ENCODE measurements around the gene SMTNL2.

SMTNL2 gene

DNA sequence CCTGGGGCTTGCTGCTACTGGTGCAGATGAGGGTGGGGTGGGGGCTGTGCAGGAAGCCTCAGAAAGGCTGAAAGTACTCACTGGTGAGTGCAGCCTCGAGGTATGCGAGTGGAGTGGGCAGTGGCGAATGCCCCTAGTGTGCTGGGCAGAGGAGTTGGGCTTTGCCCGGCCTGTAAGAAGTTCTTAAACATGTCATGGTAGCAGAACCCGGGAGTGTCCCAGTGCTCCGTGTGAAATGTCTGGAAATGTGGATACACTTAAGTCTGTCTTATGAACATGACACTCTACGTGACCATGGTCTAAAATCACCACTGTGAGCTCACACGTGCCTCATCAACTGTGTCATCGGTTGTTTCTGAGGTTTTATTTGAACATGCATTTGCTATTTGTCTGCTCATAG, 1.7 kb downstream of the SMTNL2 start:
- Histone ChIP-seq H3F3A (ENCODE audit: control insufficient read depth, insufficient read depth) (no peaks in the 10 kb centered on the region), H3K4me1 (ENCODE audit: control insufficient read depth, low read length) (no peaks in the 10 kb centered on the region), H3K9me3 (ENCODE audit: control insufficient read depth, insufficient read depth, low read length) (no peaks in the 10 kb centered on the region), H3K27ac (ENCODE audit: low read depth, low read length) (no peak overlapping the region), H3K4me3 (ENCODE audit: low read length) (no peak overlapping the region), H4K20me1 (ENCODE audit: control insufficient read depth, insufficient read depth, low read depth, low read length) (no peaks in the 10 kb centered on the region), H3K4me2 (ENCODE audit: low read length) (no peak overlapping the region), H3K36me3 (ENCODE audit: control insufficient read depth, low read length) (no peaks in the 10 kb centered on the region), H3K79me2 (ENCODE audit: control insufficient read depth, low read length) (no peaks in the 10 kb centered on the region), H3K27me3 (ENCODE audit: control insufficient read depth, low read length) (peaks cover 41% of the 10 kb centered on the region), H3K9me2 (replicated peaks; ENCODE audit: control insufficient read depth, low read length) (no peaks in the 10 kb centered on the region)
- TF ChIP-seq EZH2phosphoT487 (IDR thresholded peaks at IDR 0.05; ENCODE audit: borderline replicate concordance, low read length) = no peak
- TF ChIP-seq, protein P1, sequence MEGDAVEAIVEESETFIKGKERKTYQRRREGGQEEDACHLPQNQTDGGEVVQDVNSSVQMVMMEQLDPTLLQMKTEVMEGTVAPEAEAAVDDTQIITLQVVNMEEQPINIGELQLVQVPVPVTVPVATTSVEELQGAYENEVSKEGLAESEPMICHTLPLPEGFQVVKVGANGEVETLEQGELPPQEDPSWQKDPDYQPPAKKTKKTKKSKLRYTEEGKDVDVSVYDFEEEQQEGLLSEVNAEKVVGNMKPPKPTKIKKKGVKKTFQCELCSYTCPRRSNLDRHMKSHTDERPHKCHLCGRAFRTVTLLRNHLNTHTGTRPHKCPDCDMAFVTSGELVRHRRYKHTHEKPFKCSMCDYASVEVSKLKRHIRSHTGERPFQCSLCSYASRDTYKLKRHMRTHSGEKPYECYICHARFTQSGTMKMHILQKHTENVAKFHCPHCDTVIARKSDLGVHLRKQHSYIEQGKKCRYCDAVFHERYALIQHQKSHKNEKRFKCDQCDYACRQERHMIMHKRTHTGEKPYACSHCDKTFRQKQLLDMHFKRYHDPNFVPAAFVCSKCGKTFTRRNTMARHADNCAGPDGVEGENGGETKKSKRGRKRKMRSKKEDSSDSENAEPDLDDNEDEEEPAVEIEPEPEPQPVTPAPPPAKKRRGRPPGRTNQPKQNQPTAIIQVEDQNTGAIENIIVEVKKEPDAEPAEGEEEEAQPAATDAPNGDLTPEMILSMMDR (IDR thresholded peaks at IDR 0.05; ENCODE audit: low read depth, low read length, poor library complexity, severe bottlenecking) = no peak

DNA sequence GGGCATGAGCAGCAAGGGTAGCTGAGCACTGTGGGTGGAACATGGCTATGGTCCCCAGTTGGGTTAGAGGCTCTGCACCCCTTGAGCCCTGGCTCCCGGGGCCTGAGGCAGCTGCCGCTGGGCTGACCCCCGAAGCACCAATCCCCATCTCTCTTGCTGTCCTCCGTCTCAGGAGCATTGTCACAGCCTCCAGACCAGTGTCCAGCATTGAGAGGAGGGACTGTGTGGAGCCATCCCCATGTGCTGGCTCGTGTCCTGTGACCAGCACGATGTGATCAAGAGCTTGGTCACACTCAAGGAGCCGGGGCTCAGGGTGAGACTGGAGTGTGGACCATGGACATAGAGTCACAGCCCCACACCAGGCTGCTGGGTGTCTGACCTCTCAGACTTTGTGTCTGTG, 2.9 kb downstream of the SMTNL2 start:
- Histone ChIP-seq H3K4me1 (ENCODE audit: control insufficient read depth, low read length) (no peaks in the 10 kb centered on the region), H3K4me3 (ENCODE audit: low read length) (no peak overlapping the region), H4K20me1 (ENCODE audit: control insufficient read depth, insufficient read depth, low read depth, low read length) (no peaks in the 10 kb centered on the region), H3K9me2 (replicated peaks; ENCODE audit: control insufficient read depth, low read length) (no peaks in the 10 kb centered on the region), H3K27ac (ENCODE audit: low read depth, low read length) (no peak overlapping the region), H3K36me3 (ENCODE audit: control insufficient read depth, low read length) (no peaks in the 10 kb centered on the region), H3K79me2 (ENCODE audit: control insufficient read depth, low read length) (no peaks in the 10 kb centered on the region), H3K9me3 (ENCODE audit: control insufficient read depth, insufficient read depth, low read length) (no peaks in the 10 kb centered on the region), H3K27me3 (ENCODE audit: control insufficient read depth, low read length) (peaks cover 45% of the 10 kb centered on the region), H3F3A (ENCODE audit: control insufficient read depth, insufficient read depth) (no peaks in the 10 kb centered on the region), H3K4me2 (ENCODE audit: low read length) (no peak overlapping the region)
- TF ChIP-seq, protein P1 (IDR thresholded peaks at IDR 0.05; ENCODE audit: low read depth, low read length, poor library complexity, severe bottlenecking) = no peak
- no peak for TF ChIP-seq EZH2phosphoT487 (IDR thresholded peaks at IDR 0.05; ENCODE audit: borderline replicate concordance, low read length)

DNA sequence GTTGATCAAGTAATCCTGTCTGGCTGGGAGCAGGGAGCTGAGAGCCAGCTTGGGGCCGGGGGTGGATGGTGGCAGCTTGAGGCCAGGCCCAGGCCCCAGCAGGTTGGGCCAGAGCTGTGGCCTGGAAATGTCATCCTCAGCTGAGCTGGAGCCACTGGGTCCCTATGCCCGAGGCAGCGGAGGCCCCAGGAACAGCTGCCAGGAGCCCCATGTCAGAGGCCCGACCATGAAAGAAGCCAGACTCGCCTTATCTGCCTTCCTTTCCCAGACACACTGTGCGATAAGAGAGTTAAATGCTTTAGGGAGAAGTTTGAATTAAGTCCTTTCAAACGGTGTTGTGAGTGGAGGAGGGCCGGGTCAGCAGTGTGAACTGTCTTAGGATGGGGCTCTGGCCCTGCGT, 3.5 kb downstream of the SMTNL2 start:
- no peaks in the 10 kb centered on the region for H3F3A ChIP-seq (ENCODE audit: control insufficient read depth, insufficient read depth)
- H3K27me3 ChIP-seq (ENCODE audit: control insufficient read depth, low read length) = peaks cover 42% of the 10 kb centered on the region
- H3K9me3 ChIP-seq (ENCODE audit: control insufficient read depth, insufficient read depth, low read length) = no peaks in the 10 kb centered on the region
- no peak overlapping the region for H3K27ac ChIP-seq (ENCODE audit: low read depth, low read length)
- no peaks in the 10 kb centered on the region for H4K20me1 ChIP-seq (ENCODE audit: control insufficient read depth, insufficient read depth, low read depth, low read length)
- H3K9me2 ChIP-seq (replicated peaks; ENCODE audit: control insufficient read depth, low read length) = no peaks in the 10 kb centered on the region
- H3K36me3 ChIP-seq (ENCODE audit: control insufficient read depth, low read length) = no peaks in the 10 kb centered on the region
- no peak for TF ChIP-seq EZH2phosphoT487 (IDR thresholded peaks at IDR 0.05; ENCODE audit: borderline replicate concordance, low read length)
- TF ChIP-seq, protein P1 (IDR thresholded peaks at IDR 0.05; ENCODE audit: low read depth, low read length, poor library complexity, severe bottlenecking) = no peak
- H3K4me2 ChIP-seq (ENCODE audit: low read length) = no peak overlapping the region
- H3K4me3 ChIP-seq (ENCODE audit: low read length) = no peak overlapping the region
- H3K79me2 ChIP-seq (ENCODE audit: control insufficient read depth, low read length) = no peaks in the 10 kb centered on the region
- no peaks in the 10 kb centered on the region for H3K4me1 ChIP-seq (ENCODE audit: control insufficient read depth, low read length)

DNA sequence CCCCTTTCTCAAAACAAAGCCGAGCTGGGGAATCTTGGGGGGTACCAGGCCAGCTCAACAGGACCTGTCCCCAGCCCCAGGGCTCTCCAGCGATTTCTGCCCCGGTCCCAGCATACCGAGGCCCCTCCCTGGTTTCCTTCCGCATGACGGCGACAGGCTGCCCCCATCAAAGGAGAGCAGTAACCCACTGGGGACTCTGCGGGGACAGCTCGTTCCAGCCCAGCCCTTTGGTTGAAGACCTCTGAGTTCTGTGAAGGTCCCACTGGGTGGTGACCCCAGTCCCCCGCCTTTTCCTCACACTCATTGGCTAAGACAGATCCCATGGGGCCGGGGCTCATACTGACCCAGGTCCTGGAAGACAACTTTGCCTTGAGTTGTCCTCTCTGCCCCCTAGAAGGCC, 4.1 kb downstream of the SMTNL2 start:
- Histone ChIP-seq H3F3A (ENCODE audit: control insufficient read depth, insufficient read depth) (no peaks in the 10 kb centered on the region), H3K9me2 (replicated peaks; ENCODE audit: control insufficient read depth, low read length) (no peaks in the 10 kb centered on the region), H3K9me3 (ENCODE audit: control insufficient read depth, insufficient read depth, low read length) (no peaks in the 10 kb centered on the region), H3K4me2 (ENCODE audit: low read length) (no peak overlapping the region), H3K27ac (ENCODE audit: low read depth, low read length) (no peak overlapping the region), H3K4me3 (ENCODE audit: low read length) (no peak overlapping the region), H3K27me3 (ENCODE audit: control insufficient read depth, low read length) (peaks cover 37% of the 10 kb centered on the region), H3K79me2 (ENCODE audit: control insufficient read depth, low read length) (no peaks in the 10 kb centered on the region), H3K36me3 (ENCODE audit: control insufficient read depth, low read length) (no peaks in the 10 kb centered on the region), H4K20me1 (ENCODE audit: control insufficient read depth, insufficient read depth, low read depth, low read length) (no peaks in the 10 kb centered on the region), H3K4me1 (ENCODE audit: control insufficient read depth, low read length) (no peaks in the 10 kb centered on the region)
- TF ChIP-seq, protein P1 (IDR thresholded peaks at IDR 0.05; ENCODE audit: low read depth, low read length, poor library complexity, severe bottlenecking) = no peak

All from DOHH2 (cell line).